H9 (cell line): ENCODE data around the gene CEP97. TPM values are rescaled to one million over a fixed set of nuclear protein-coding genes. Genes with fewer than 3 reads are reported as not detected.

ENCODE experiments used
- DNase-seq: peaks from one replicate; pipeline ENCODE4 v3.0.0-alpha.2; 2017
- H2AFZ ChIP-seq: one replicate; pipeline ENCODE4 v1.6.1; 2013; ENCODE audit warnings: mild to moderate bottlenecking, low read length, control low read depth, moderate library complexity
- H2AK5ac ChIP-seq: 2 replicates; pipeline ENCODE4 v1.6.1; 2013; ENCODE audit warnings: low read length, control low read depth, mixed read lengths; ENCODE audit not compliant: insufficient read length
- H2BK120ac ChIP-seq: one replicate; pipeline ENCODE4 v1.6.1; 2013; ENCODE audit warnings: low read depth, mild to moderate bottlenecking, low read length, control low read depth, inconsistent platforms; ENCODE audit not compliant: poor library complexity, severe bottlenecking
- H2BK12ac ChIP-seq: 2 replicates; pipeline ENCODE4 v1.6.1; 2013; ENCODE audit warnings: low read length, control low read depth, mixed read lengths, low read depth; ENCODE audit not compliant: insufficient read length
- H2BK15ac ChIP-seq: 2 replicates; pipeline ENCODE4 v1.6.1; 2013; ENCODE audit warnings: low read depth, low read length, control low read depth
- H2BK20ac ChIP-seq: one replicate; pipeline ENCODE4 v1.6.1; 2013; ENCODE audit warnings: low read depth, mild to moderate bottlenecking, low read length, control low read depth, inconsistent platforms; ENCODE audit not compliant: poor library complexity, severe bottlenecking
- H2BK5ac ChIP-seq: 2 replicates; pipeline ENCODE4 v1.6.1; 2013; ENCODE audit warnings: low read length, control low read depth, mixed read lengths; ENCODE audit not compliant: insufficient read length
- H3K14ac ChIP-seq: 2 replicates; pipeline ENCODE4 v1.6.1; 2013; ENCODE audit warnings: low read length, control low read depth; ENCODE audit not compliant: insufficient read depth
- H3K18ac ChIP-seq: 2 replicates; pipeline ENCODE4 v1.6.1; 2013; ENCODE audit warnings: low read depth, mild to moderate bottlenecking, mixed read lengths, low read length, control low read depth; ENCODE audit not compliant: insufficient read length
- H3K23ac ChIP-seq: 2 replicates; pipeline ENCODE4 v1.6.1; 2013; ENCODE audit warnings: low read length, control low read depth, mixed read lengths, low read depth; ENCODE audit not compliant: insufficient read length
- H3K23me2 ChIP-seq: 2 replicates; pipeline ENCODE4 v1.6.1; 2013; ENCODE audit warnings: low read depth, mild to moderate bottlenecking, mixed read lengths, low read length, control low read depth; ENCODE audit not compliant: insufficient read length, poor library complexity, severe bottlenecking
- H3K27ac ChIP-seq: 2 replicates; pipeline ENCODE4 v1.5.1; 2013; ENCODE audit warnings: low read length, control low read depth, mixed read lengths, low read depth; ENCODE audit not compliant: insufficient read length
- H3K27me3 ChIP-seq: 2 replicates; pipeline ENCODE4 v1.6.1; 2013; ENCODE audit warnings: low read length, control low read depth, inconsistent platforms; ENCODE audit not compliant: insufficient read depth
- H3K4ac ChIP-seq: 2 replicates; pipeline ENCODE4 v1.6.1; 2013; ENCODE audit warnings: low read depth, mild to moderate bottlenecking, control low read depth, inconsistent platforms, low read length, moderate library complexity
- H3K4me1 ChIP-seq: 2 replicates; pipeline ENCODE4 v1.6.1; 2013; ENCODE audit warnings: low read length, control low read depth, inconsistent platforms; ENCODE audit not compliant: insufficient read depth
- H3K4me2 ChIP-seq: 2 replicates; pipeline ENCODE4 v1.6.1; 2013; ENCODE audit warnings: low read length, control low read depth, mixed read lengths; ENCODE audit not compliant: insufficient read length, insufficient read depth
- H3K56ac ChIP-seq: 2 replicates; pipeline ENCODE4 v1.6.1; 2013; ENCODE audit warnings: low read depth, mild to moderate bottlenecking, mixed read lengths, low read length, control low read depth; ENCODE audit not compliant: insufficient read length
- H3K79me1 ChIP-seq: 2 replicates; pipeline ENCODE4 v1.6.1; 2013; ENCODE audit warnings: low read depth, mild to moderate bottlenecking, moderate library complexity, low read length, control low read depth, inconsistent platforms; ENCODE audit not compliant: insufficient read depth, poor library complexity, severe bottlenecking
- H3K79me2 ChIP-seq: 2 replicates; pipeline ENCODE4 v1.6.1; 2013; ENCODE audit warnings: low read length, control low read depth, inconsistent platforms; ENCODE audit not compliant: insufficient read depth
- H3K9ac ChIP-seq: 2 replicates; pipeline ENCODE4 v1.6.1; 2013; ENCODE audit warnings: low read length, control low read depth, mixed read lengths; ENCODE audit not compliant: insufficient read length; ENCODE audit errors: extremely low read depth
- H3K9me3 ChIP-seq: one replicate; pipeline ENCODE4 v1.6.1; 2013; ENCODE audit warnings: low read depth, low read length, inconsistent platforms; ENCODE audit not compliant: control insufficient read depth
- H3T11ph ChIP-seq: one replicate; pipeline ENCODE4 v1.6.1; 2013; ENCODE audit warnings: mild to moderate bottlenecking, low read length, control low read depth, inconsistent platforms
- H4K20me1 ChIP-seq: one replicate; pipeline ENCODE4 v1.6.1; 2013; ENCODE audit not compliant: control insufficient read depth, insufficient read length, insufficient read depth
- H4K5ac ChIP-seq: 2 replicates; pipeline ENCODE4 v1.6.1; 2013; ENCODE audit warnings: low read depth, mild to moderate bottlenecking, mixed read lengths, low read length, control low read depth; ENCODE audit not compliant: insufficient read length
- H4K8ac ChIP-seq: replicated peaks from 2 replicates; pipeline ENCODE4 v1.6.1; 2013; ENCODE audit warnings: low read length, control low read depth, mixed read lengths, low read depth; ENCODE audit not compliant: insufficient read length
- H4K91ac ChIP-seq: 2 replicates; pipeline ENCODE4 v1.6.1; 2013; ENCODE audit warnings: low read depth, mild to moderate bottlenecking, moderate library complexity, mixed read lengths, low read length, control low read depth; ENCODE audit not compliant: insufficient read length
- H3K27ac Mint-ChIP-seq, 3 experiments: 2 replicates in 2 of 3; 3 replicates in 1 of 3; pipeline ENCODE4 v1.8.0; 2020 to 2021; ENCODE audit warnings: mixed read lengths in 3 of 3, mild to moderate bottlenecking in 1 of 3, moderate library complexity in 1 of 3
- H3K27me3 Mint-ChIP-seq: 2 replicates; pipeline ENCODE4 v1.8.0; 2021; ENCODE audit warnings: low read depth, mild to moderate bottlenecking, moderate library complexity, mixed read lengths
- H3K36me3 Mint-ChIP-seq, 3 experiments: 2 replicates in 2 of 3; 3 replicates in 1 of 3; pipeline ENCODE4 v1.8.0; 2020 to 2021; ENCODE audit warnings: low read depth in 3 of 3, mixed read lengths in 3 of 3; ENCODE audit not compliant: insufficient read depth in 1 of 3
- H3K4me1 Mint-ChIP-seq, 2 experiments: 2 replicates each; pipeline ENCODE4 v1.8.0; 2020; ENCODE audit warnings: mixed read lengths in 2 of 2
- H3K4me3 Mint-ChIP-seq, 2 experiments: 2 replicates in 1 of 2; 3 replicates in 1 of 2; pipeline ENCODE4 v1.8.0; 2020 to 2021; ENCODE audit warnings: mild to moderate bottlenecking in 2 of 2, mixed read lengths in 2 of 2, moderate library complexity in 1 of 2
- H3K9me3 Mint-ChIP-seq, 2 experiments: 2 replicates in 1 of 2; 3 replicates in 1 of 2; pipeline ENCODE4 v1.8.0; 2020; ENCODE audit warnings: mild to moderate bottlenecking in 2 of 2, mixed read lengths in 2 of 2, moderate library complexity in 1 of 2
- CTCF ChIP-seq: fragments of 200-600 bp; sonication (generic); conservative IDR thresholded peaks from 3 replicates; pipeline ENCODE4 v1.8.0; 2021; ENCODE audit warnings: antibody characterized with exemption, mild to moderate bottlenecking
- WGBS: extraction: QIAGEN DNeasy Blood & Tissue Kit; methylation state at CpG from one replicate; pipeline ENCODE4 v1.1.7; 2013; ENCODE audit warnings: missing lambda C conversion rate, low lambda C conversion rate, mixed read lengths; ENCODE audit not compliant: insufficient read length; ENCODE audit errors: extremely low coverage; 5-methylcytosine and 5-hydroxymethylcytosine counted together
- total RNA-seq: library from RNA; stranded (reverse); gene quantifications from 2 replicates; pipeline ENCODE4 v1.2.1, GENCODE V29; 2021

Gene CEP97
- total RNA-seq, 1 experiment from 2014 or later: 13.9 TPM

GRCh38 chr3:101701696-101702634 is 22.4 kb upstream of the CEP97 start:
- no CpG with 5 or more reads among the region's 7 CpGs for WGBS
- Histone ChIP-seq H3K23me2 (no peaks in the 10 kb centered on the region), H2BK5ac (no peak overlapping the region), H2BK20ac (no peak overlapping the region), H4K20me1 (no peaks in the 10 kb centered on the region), H3K27ac (no peak overlapping the region), H3K79me2 (no peaks in the 10 kb centered on the region), H3K23ac (no peak overlapping the region), H2AK5ac (no peak overlapping the region), H4K8ac (no peak overlapping the region), H3K4ac (no peak overlapping the region), H3K4me1 (no peaks in the 10 kb centered on the region), H3K79me1 (no peaks in the 10 kb centered on the region), H3K18ac (no peak overlapping the region), H2AFZ (no peak overlapping the region), H4K5ac (no peak overlapping the region), H3K9ac (no peak overlapping the region), H3K14ac (no peak overlapping the region), H3T11ph (no peak overlapping the region), H4K91ac (no peak overlapping the region), H3K4me2 (no peak overlapping the region), H3K27me3 (no peaks in the 10 kb centered on the region), H2BK120ac (no peak overlapping the region), H2BK12ac (no peak overlapping the region), H2BK15ac (no peak overlapping the region), H3K9me3 (no peaks in the 10 kb centered on the region), H3K56ac (no peak overlapping the region)
- DNase-seq: no peak
- H3K4me1 Mint-ChIP-seq: peaks cover 30 to 34% of the 10 kb centered on the region in 2 experiments
- no peaks in the 10 kb centered on the region for H3K27me3 Mint-ChIP-seq
- H3K9me3 Mint-ChIP-seq: no peaks in the 10 kb centered on the region; a peak in 2 of 5 replicates
- no peak overlapping the region; a peak in 2 of 7 replicates for H3K27ac Mint-ChIP-seq
- no peak for TF ChIP-seq CTCF
- no peak overlapping the region for H3K4me3 Mint-ChIP-seq
- peaks cover 0 to 13% (median 0%) of the 10 kb centered on the region in 3 experiments; a peak in 2 of 7 replicates for H3K36me3 Mint-ChIP-seq
